ENCODE results near the gene GPI. TPM values are rescaled to one million over a fixed set of nuclear protein-coding genes. Genes with fewer than 3 reads are reported as not detected.
"Not testable (repeated sequence)": the region's sequence is repeated elsewhere in the genome, so short reads cannot be mapped to it uniquely, and the experiment has no call there.

GPI gene
- total RNA-seq, 4 donors from 2014 or later: 99.9 to 336 (median 265) TPM

GRCh38 chr19:34366738-34367623 lies 2.0 kb downstream of the GPI start:
- Histone ChIP-seq H3K27me3 (no peaks in the 10 kb centered on the region), H3K36me3 (peaks cover 25 to 54% (median 28%) of the 10 kb centered on the region in 3 donors), H3K4me1 (peaks cover 13 to 41% (median 26%) of the 10 kb centered on the region in 3 donors), H3K9me3 (no peaks in the 10 kb centered on the region), H3K4me3 (peak overlapping the region; percentile 69 to 87 (median 84)), H3K27ac (peak overlapping the region; percentile 32 to 92 (median 82))
- intact Hi-C loops (cut with DNase I): loop anchor here (10.0 kb wide), 1 partner anchor 58 kb away; the partner anchor contains the start of gene UBA2
- DNase-seq: no peak
- 58 to 74% methylated on average over 4 to 6 of the region's 10 CpGs for WGBS, 2 donors
- no peak for TF ChIP-seq POLR2A (IDR thresholded peaks at IDR 0.05)
- TF ChIP-seq, protein P1, sequence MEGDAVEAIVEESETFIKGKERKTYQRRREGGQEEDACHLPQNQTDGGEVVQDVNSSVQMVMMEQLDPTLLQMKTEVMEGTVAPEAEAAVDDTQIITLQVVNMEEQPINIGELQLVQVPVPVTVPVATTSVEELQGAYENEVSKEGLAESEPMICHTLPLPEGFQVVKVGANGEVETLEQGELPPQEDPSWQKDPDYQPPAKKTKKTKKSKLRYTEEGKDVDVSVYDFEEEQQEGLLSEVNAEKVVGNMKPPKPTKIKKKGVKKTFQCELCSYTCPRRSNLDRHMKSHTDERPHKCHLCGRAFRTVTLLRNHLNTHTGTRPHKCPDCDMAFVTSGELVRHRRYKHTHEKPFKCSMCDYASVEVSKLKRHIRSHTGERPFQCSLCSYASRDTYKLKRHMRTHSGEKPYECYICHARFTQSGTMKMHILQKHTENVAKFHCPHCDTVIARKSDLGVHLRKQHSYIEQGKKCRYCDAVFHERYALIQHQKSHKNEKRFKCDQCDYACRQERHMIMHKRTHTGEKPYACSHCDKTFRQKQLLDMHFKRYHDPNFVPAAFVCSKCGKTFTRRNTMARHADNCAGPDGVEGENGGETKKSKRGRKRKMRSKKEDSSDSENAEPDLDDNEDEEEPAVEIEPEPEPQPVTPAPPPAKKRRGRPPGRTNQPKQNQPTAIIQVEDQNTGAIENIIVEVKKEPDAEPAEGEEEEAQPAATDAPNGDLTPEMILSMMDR (IDR thresholded peaks at IDR 0.05): no peak

- H3K9me3 ChIP-seq: no peaks in the 10 kb centered on the region
- no peak overlapping the region for H3K4me3 ChIP-seq
- intact Hi-C loops (cut with DNase I): loop anchor here (10.0 kb wide), 1 partner anchor 57 kb away; the partner anchor contains the start of gene UBA2
- DNase-seq: no peak
- peaks cover 25 to 60% (median 28%) of the 10 kb centered on the region in 3 donors for H3K36me3 ChIP-seq
- WGBS, 2 donors: 85 to 93% methylated on average over 3 to 8 of the region's 8 CpGs
- no peaks in the 10 kb centered on the region for H3K27me3 ChIP-seq
- TF ChIP-seq, protein P1 (IDR thresholded peaks at IDR 0.05): no peak
- TF ChIP-seq POLR2A (IDR thresholded peaks at IDR 0.05): no peak
- peaks cover 13 to 41% (median 26%) of the 10 kb centered on the region in 3 donors for H3K4me1 ChIP-seq
- H3K27ac ChIP-seq: no peak overlapping the region
Measured at GRCh38 chr19:34367624-34367957, 2.6 kb downstream of the GPI start.

DNA sequence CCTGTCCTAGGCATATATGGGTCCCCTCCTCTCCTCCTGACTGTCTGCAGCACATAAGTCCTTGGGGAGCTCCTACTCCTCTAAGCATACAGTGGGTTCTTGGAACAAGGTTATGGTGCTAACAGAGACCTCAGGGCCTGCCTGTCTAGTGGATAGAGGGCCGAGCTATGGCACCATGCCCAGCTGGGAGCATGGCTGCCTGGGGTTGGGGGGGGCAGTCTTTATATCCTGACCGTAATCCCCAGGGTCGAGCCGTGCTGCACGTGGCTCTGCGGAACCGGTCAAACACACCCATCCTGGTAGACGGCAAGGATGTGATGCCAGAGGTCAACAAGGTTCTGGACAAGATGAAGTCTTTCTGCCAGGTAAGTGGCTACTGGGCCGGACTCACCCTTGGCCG lies 3.3 kb downstream of the GPI start:
- H3K27ac ChIP-seq: no peak overlapping the region
- WGBS, 2 donors: 77 to 89% methylated on average over 4 of the region's 10 CpGs
- no peak for TF ChIP-seq POLR2A (IDR thresholded peaks at IDR 0.05)
- TF ChIP-seq, protein P1 (IDR thresholded peaks at IDR 0.05): no peak
- no peaks in the 10 kb centered on the region for H3K27me3 ChIP-seq
- DNase-seq: no peak
- no peaks in the 10 kb centered on the region for H3K9me3 ChIP-seq
- H3K4me3 ChIP-seq: no peak overlapping the region
- peaks cover 25 to 68% (median 28%) of the 10 kb centered on the region in 3 donors for H3K36me3 ChIP-seq
- intact Hi-C loops (cut with DNase I): loop anchor here (10.0 kb wide), 1 partner anchor 56 kb away; the partner anchor contains the start of gene UBA2
- H3K4me1 ChIP-seq: peaks cover 13 to 41% (median 26%) of the 10 kb centered on the region in 3 donors

- WGBS, 2 donors: 93% methylated on average over 7 to 9 of the region's 10 CpGs
- H3K36me3 ChIP-seq: peaks cover 25 to 76% (median 28%) of the 10 kb centered on the region in 3 donors
- intact Hi-C loops (cut with DNase I): loop anchor here (10.0 kb wide), 1 partner anchor 56 kb away; the partner anchor contains the start of gene UBA2
Measured at GRCh38 chr19:34369166-34369565, 4.2 kb downstream of the GPI start.

GRCh38 chr19:34370117-34370516 lies 5.1 kb downstream of the GPI start:
- no peaks in the 10 kb centered on the region for H3K9me3 ChIP-seq
- no peak overlapping the region for H3K4me3 ChIP-seq
- H3K27ac ChIP-seq: no peak overlapping the region
- intact Hi-C loops (cut with DNase I): no loop called here
- peaks cover 25 to 86% (median 31%) of the 10 kb centered on the region in 3 donors for H3K36me3 ChIP-seq
- 90 to 95% methylated on average over 4 to 8 of the region's 8 CpGs for WGBS, 2 donors
- H3K4me1 ChIP-seq: peaks cover 10 to 33% (median 20%) of the 10 kb centered on the region in 3 donors
- TF ChIP-seq POLR2A (IDR thresholded peaks at IDR 0.05): no peak
- TF ChIP-seq, protein P1 (IDR thresholded peaks at IDR 0.05): no peak
- no peak for DNase-seq
- no peaks in the 10 kb centered on the region for H3K27me3 ChIP-seq

More at GRCh38 chr19:34369166-34369565, 4.2 kb downstream of the GPI start:
- H3K27me3 ChIP-seq, H3K4me3 ChIP-seq, H3K27ac ChIP-seq, H3K9me3 ChIP-seq, DNase-seq: not testable (repeated sequence)
- peaks cover 13 to 40% (median 26%) of the 10 kb centered on the region in 3 donors for H3K4me1 ChIP-seq

Data from esophagus squamous epithelium (tissue), 5 donors.